Germinal center (tissue), 1 donor: ENCODE measurements around the gene WDR31.
"Not testable (repeated sequence)": the region's sequence is repeated elsewhere in the genome, so short reads cannot be mapped to it uniquely, and the experiment has no call there.

Experiments used
- DNase-seq: peaks from one replicate; pipeline ENCODE4 v3.0.0; 2012; ENCODE audit warnings: mixed read lengths, low spot score

WDR31 gene

DNA sequence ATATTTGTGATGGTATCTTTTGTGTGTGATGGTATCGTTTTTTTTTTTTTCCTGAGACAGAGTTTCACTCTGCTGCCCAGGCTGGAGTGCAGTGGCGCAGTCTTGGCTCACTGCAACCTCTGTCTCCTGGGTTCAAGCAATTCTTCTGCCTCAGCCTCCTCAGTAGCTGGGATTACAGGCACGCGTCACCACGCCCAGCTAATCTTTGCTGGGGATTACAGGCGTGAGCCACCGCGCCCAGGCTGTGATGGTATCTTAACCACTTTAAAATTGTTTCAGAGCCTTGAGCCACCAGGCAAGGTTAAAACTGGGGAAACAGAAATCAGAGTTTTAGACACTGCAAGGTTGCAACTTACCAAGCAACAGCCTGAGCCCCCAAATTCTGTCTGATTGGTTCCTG, 43.8 kb downstream of the WDR31 start:
- DNase-seq: not testable (repeated sequence)

DNA sequence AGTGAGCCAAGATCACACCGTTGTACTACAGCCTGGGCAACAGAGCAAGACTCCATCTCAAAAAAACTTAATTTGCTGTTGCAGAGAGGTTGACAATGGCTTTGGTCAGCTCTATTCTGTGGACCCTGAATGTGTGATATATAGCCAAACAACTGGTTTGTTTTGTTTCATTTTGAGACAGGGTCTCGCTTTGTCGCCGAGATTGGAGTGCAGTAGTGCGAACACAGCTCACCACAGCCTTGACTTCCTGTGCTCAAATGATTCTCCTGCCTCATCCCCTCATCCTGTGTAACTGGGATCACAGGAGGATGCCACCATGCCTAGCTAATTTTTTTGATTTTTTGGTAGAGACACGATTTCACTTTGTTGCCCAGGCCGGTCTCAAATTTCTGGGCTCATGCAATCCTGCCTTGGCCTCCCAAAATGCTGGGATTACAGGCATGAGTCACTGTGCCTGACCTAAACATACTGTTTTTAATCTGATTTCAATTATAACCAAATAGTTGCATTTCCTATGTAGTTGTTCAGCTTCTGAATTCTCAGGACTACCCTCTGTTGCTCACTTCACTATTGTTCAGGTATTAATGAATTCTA, 46.7 kb downstream of the WDR31 start:
- DNase-seq: no peak

DNA sequence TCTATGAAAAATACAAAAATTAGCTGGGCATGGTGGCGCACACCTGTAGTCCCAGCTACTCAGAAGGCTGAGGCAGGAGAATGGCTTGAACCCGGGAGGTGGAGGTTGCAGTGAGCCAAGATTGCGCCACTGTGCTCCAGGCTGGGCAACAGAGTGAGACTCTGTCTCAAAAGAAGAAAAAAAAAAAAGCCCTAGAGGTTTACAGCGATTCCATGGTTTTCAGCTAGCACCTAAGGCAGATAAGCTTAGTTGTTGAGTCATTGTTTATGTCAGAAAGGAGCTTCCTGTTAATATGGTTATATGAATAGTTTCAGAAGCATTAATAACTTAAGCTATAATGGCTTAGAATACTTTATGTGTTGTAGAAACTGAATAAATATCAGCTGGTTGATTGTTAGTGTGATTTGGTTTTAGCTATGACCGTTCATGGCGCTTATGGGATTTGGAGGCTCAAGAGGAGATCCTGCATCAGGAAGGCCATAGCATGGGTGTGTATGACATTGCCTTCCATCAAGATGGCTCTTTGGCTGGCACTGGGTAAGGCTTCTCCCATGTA, 49.9 kb downstream of the WDR31 start:
- no peak for DNase-seq

DNA sequence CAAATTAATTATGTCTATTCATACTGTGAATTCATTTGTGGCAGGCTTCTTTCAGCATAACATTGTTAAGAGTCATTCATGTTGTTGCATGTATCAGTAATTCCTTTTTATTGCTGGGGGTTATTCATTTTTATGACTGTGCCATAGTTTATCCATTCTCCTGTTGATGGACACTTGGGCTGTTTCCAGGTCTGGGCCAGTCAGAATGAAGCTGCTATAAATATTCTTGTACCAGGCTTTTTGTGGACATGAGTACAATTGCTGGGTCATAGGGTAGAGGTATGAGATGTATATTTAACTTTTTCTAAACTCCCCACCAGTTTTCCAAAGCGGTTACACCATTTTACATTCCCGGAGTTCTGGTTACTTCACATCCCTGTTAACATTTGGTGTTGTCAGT, 51.0 kb downstream of the WDR31 start:
- DNase-seq: no peak

DNA sequence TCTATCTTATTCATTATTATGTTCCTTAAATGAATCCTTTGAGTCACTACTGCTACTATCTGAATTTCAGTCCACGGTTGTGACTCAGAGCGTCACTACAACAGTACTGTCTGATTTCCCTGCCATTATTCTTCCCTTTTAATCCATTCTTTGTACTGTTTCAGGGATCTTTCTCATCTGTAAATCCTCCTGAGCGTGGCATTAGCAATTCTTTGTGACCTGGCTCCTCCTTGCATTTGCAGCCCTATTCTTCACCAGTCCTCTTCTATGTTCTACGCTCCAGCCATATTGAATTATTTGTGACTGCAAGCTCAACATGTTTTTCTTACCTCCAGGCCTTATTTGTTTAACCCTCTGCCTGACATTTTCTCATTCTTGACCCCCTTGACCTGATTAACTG, 58.7 kb downstream of the WDR31 start:
- no peak for DNase-seq

DNA sequence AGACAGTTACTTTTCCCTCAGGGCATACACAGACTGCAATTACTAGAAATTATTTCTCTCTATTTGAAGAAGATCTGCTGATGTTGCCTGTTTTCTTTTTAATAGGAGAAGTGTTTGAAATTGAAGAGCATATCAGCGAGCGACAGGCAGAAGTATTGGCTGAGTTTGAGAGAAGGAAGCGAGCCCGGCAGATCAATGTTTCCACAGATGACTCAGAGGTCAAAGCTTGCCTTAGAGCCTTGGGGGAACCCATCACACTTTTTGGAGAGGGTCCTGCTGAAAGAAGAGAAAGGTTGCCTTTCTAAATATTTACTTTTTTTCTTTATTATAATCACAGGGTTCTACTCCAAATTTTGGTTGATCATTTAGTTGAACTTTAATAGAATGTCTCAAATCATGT, 61.2 kb downstream of the WDR31 start:
- no peak for DNase-seq

DNA sequence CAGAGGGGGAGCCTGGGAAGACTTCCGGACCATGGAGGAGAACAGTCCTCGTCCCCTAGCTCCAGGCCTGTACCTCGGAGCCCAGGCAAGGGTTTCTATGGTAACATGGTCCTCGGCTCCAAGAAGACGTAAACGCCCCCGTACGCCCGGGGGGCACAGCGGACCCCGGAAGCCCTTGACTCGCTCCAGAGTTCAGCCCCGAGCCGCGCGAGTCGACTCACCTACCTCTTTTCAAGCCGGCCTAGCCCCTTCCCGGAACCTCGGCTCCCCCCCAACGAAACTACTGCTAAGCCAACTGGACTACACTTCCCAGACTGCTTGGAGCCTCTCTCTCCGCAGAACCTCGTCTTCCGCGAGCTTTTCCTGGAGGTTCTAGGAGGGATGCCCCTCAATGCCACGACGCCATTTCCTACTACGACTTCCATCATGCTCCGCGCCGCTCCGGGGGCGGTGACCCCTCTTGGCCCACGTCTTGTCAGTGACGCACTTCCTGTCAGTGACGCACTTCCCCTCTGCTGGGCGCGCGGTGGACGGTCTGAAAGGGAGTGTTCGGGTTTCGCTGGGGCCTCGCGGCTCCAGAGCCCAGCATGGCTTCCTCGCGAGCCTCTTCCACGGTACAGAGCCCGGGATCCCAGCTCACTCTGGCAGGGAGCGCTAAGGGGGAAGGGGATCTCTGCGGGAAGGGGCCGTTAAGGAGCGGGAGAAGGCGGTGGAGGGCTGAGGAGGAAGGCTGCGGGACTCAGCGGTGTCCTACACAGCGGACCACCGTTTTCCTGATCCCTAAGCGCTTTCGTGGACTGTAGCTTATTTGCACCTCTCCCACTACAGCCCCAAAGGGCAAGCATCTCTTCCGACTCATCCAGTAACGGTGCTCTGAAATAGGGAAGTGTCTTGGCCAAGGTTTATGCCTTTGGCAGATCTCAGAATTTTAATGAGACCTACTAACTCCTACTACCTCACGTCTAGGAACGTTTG, 64.6 kb downstream of the WDR31 start, which contains the start of the genes CDC26 and PRPF4:
CDC26 (minus strand) TSS at position 416 of the 975 bp plus-strand sequence. CDS start 3,065 bp downstream, outside the sequence.
PRPF4 (plus strand) TSS at position 502 of the 975 bp plus-strand sequence; CDS start at position 588, 86 bp downstream.
- peak; percentile 96 for DNase-seq

DNA sequence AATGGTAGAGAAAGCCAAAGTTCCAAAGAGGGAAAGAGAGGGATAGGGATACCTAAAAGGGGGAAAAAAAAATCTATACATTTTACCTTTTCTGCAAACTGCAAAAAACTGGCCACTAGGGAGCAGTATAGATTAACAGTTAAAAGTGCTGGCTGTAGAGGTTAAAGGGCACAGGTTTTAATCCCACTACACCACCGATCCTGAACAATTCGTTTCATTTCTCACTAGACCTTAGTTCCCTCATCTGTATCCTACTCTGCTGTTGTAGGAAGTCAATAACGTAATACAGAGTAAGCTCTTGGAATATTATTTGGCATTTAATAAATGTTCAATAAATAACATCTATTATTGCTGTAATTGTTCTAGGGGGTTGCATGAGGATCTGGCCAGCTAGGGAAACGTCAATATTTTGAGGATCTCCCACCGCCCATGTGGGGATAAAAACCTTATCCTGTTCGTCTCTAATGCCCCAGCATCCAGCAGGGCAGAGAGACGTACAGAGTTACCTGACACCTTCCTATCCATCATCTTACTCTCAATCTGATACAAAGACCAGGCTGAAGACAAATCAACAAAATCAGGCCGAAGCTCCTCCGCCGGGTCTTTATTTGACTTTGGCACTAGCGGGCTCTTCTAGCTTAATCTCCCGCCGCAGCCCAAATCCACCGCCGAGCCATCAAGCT, 65.5 kb downstream of the WDR31 start:
- DNase-seq: peak; percentile 68

DNA sequence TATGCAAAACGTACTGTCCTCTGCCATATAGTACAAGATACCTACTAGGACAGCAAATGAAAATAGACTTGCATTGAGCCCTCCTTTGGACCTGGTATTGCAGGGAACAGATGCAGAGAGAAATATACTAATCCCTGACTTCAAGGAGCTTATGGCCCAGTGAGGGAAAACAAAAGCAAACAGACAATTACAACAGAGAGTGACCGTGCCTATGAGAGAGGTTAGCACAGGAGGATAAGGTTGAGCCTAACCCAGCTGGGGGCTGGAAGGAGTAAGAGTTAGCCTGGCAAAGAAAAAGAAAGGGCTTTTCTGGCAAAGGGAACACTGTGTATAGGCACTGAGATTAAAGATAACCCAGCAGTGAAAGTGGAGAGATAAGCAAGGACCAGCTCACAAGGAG, 70.2 kb downstream of the WDR31 start:
- no peak for DNase-seq

DNA sequence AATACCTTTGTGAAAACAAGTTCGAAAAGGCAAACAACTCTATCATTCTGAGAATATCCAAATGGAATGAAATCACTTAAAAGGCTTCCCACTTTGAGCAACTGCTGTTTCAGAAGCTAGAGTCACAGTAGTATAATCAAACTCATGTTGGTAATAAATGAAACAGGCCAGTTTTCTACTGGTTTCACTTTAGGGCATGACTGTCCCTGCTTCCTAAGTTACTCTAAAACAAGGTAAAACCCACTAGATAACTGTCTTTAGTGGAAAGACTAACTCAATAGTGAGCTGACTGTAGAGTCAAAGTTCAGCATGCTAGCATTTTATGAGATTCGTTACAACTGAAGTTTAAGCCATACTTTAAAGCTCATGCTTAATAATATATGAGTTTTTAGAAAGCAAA, 70.7 kb downstream of the WDR31 start:
- no peak for DNase-seq

DNA sequence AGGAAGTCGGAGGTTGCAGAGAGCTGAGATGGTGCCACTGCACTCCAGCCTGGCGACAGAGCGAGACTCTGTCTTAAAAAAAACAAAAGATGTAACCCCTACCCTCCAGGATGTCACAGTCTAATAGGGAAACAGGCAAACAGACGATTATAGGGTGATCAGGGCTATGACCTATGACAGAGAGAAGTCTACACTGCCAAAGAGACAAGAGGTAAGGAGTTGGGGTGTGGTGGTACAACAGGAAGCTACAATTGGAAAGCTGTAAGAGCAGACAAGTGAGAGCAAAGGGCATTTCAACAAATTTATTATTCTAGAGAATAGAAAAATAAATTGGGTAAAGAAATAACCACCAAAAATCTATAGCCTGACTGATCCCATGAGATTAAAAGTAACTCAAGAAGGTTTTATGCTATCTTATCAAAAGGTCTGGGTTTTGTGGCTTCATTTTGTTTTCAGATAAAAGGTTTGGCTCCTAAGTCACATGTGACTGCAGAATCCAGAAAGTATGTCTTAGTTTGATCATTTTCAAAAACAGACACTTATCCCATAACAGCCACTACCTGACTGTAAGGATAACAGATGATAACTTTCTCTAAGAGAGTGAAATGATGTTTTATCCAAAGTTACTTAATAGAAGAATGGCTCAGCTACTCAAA, 72.0 kb downstream of the WDR31 start:
- no peak for DNase-seq

DNA sequence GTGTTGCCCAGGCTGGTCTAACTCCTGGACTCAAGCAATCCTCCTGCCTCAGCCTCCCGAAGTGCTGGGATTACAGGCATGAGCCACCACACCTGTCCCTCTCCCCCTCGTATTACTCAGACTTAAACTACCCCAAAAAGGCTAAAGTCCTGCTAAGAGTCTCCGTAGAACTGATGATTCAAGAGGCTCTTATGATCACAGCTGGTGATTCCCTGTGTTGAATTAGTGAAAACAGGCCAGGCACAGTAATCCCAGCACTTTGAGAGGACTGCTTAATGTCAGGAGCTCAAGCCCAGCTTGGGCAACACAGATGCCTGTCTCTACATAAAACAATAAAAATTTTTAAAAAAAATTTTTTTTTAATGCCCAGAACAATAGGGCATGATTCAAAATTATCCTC, 73.9 kb downstream of the WDR31 start:
- DNase-seq: no peak
